Putamen (tissue), 1 donor: Measurements from ENCODE around the gene POLR3A.

Experiments used
- DNase-seq: peaks from one replicate; pipeline ENCODE4 v3.0.0-alpha.2; 2016; ENCODE audit warnings: low spot score

The POLR3A gene

GRCh38 chr10:77943121-77943901 is 86.0 kb downstream of the POLR3A start:
- peak; percentile 39 for DNase-seq

- DNase-seq = no peak
Measured at GRCh38 chr10:77941790-77942189, 87.5 kb downstream of the POLR3A start.

- DNase-seq = no peak
Measured at GRCh38 chr10:77940627-77941026, 88.7 kb downstream of the POLR3A start.

GRCh38 chr10:77940225-77940624 is 89.1 kb downstream of the POLR3A start:
- no peak for DNase-seq

GRCh38 chr10:77939561-77940001 is 89.7 kb downstream of the POLR3A start:
- DNase-seq = no peak

GRCh38 chr10:77936697-77937567 is 92.4 kb downstream of the POLR3A start:
- no peak for DNase-seq

GRCh38 chr10:77932016-77932715 is 97.1 kb downstream of the POLR3A start:
- no peak for DNase-seq

- no peak for DNase-seq
Measured at GRCh38 chr10:77927402-77928246, 101.7 kb downstream of the POLR3A start.

- DNase-seq = peak; percentile 33
Measured at GRCh38 chr10:77926566-77927401, 102.5 kb downstream of the POLR3A start, which contains the start of gene DLG5. DLG5 (minus strand) TSS chr10:77926755; CDS start chr10:77926520, 235 bp downstream.

GRCh38 chr10:77925795-77926565 is 103.3 kb downstream of the POLR3A start:
- DNase-seq = no peak

GRCh38 chr10:77925410-77925794 is 103.9 kb downstream of the POLR3A start:
- DNase-seq = peak; percentile 22

GRCh38 chr10:77922566-77923179 is 106.6 kb downstream of the POLR3A start:
- DNase-seq = no peak

- DNase-seq = no peak
Measured at GRCh38 chr10:77922055-77922454, 107.3 kb downstream of the POLR3A start.

GRCh38 chr10:77921395-77921794 is 107.9 kb downstream of the POLR3A start:
- DNase-seq = no peak

- DNase-seq = no peak
Measured at GRCh38 chr10:77920495-77920894, 108.8 kb downstream of the POLR3A start.

- DNase-seq = no peak
Measured at GRCh38 chr10:77919713-77920108, 109.6 kb downstream of the POLR3A start.
